Measurements from ENCODE around the gene SPDEF.

DNA sequence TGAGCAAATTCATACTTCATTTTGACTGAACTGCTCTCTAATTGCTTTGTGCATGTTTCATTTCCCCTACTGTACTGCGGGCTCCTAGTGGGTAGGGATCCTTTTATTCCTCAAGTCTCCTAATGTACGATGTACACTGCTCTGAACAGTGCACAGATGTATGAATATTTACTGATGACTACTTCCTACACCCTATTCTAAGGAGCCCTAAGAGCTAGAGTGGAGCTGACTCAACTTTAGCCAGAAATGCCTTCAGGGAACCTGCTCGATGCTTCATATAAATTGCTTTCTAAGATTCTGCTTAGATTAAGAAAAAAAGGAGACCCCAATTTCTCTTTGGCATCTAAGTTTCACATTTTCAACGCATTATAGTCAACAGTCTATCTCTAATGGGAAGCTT is 47.6 kb upstream of the SPDEF start:
- TF ChIP-seq, protein P1, sequence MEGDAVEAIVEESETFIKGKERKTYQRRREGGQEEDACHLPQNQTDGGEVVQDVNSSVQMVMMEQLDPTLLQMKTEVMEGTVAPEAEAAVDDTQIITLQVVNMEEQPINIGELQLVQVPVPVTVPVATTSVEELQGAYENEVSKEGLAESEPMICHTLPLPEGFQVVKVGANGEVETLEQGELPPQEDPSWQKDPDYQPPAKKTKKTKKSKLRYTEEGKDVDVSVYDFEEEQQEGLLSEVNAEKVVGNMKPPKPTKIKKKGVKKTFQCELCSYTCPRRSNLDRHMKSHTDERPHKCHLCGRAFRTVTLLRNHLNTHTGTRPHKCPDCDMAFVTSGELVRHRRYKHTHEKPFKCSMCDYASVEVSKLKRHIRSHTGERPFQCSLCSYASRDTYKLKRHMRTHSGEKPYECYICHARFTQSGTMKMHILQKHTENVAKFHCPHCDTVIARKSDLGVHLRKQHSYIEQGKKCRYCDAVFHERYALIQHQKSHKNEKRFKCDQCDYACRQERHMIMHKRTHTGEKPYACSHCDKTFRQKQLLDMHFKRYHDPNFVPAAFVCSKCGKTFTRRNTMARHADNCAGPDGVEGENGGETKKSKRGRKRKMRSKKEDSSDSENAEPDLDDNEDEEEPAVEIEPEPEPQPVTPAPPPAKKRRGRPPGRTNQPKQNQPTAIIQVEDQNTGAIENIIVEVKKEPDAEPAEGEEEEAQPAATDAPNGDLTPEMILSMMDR (IDR thresholded peaks at IDR 0.05), result no peak
- no peak for TF ChIP-seq POLR2A (IDR thresholded peaks at IDR 0.05)

Data from lower leg skin (tissue), 3 donors.